GM10266 (cell line): ENCODE results near the gene COL10A1.

Experiments
- DNase-seq: peaks from one replicate; pipeline ENCODE4 v3.0.0; 2012; ENCODE audit errors: extremely low spot score
- CTCF ChIP-seq: IDR thresholded peaks from 2 replicates; pipeline ENCODE4 v1.5.1; 2012; ENCODE audit warnings: mild to moderate bottlenecking, low read depth; ENCODE audit not compliant: control insufficient read depth, insufficient read depth; ENCODE audit errors: missing control alignments

Gene COL10A1

GRCh38 chr6:116152620-116153019 is 26.7 kb upstream of the COL10A1 start:
- no peak for TF ChIP-seq CTCF

GRCh38 chr6:116145803-116146675 is 20.1 kb upstream of the COL10A1 start:
- DNase-seq: no peak
- no peak for TF ChIP-seq CTCF

More at GRCh38 chr6:116152620-116153019, 26.7 kb upstream of the COL10A1 start:
- no peak for DNase-seq

GRCh38 chr6:116144605-116145004 is 18.7 kb upstream of the COL10A1 start:
- no peak for TF ChIP-seq CTCF
- no peak for DNase-seq

GRCh38 chr6:116139917-116140316 is 14.0 kb upstream of the COL10A1 start:
- TF ChIP-seq CTCF: no peak
- no peak for DNase-seq

- TF ChIP-seq CTCF: no peak
- no peak for DNase-seq
Observed at GRCh38 chr6:116136933-116137340, 11.0 kb upstream of the COL10A1 start.

- no peak for TF ChIP-seq CTCF
- DNase-seq: no peak
Observed at GRCh38 chr6:116136373-116136772, 10.4 kb upstream of the COL10A1 start.

GRCh38 chr6:116133453-116133852 is 7.5 kb upstream of the COL10A1 start:
- no peak for DNase-seq
- no peak for TF ChIP-seq CTCF
